Measurements from ENCODE around the gene LIN28B. TPM values are rescaled to one million over a fixed set of nuclear protein-coding genes. Genes with fewer than 3 reads are reported as not detected.
"Not testable (repeated sequence)": the region's sequence is repeated elsewhere in the genome, so short reads cannot be mapped to it uniquely, and the experiment has no call there.

The LIN28B gene
- total RNA-seq, 4 donors from 2014 or later = 0.14 TPM; not detected in 3

DNA sequence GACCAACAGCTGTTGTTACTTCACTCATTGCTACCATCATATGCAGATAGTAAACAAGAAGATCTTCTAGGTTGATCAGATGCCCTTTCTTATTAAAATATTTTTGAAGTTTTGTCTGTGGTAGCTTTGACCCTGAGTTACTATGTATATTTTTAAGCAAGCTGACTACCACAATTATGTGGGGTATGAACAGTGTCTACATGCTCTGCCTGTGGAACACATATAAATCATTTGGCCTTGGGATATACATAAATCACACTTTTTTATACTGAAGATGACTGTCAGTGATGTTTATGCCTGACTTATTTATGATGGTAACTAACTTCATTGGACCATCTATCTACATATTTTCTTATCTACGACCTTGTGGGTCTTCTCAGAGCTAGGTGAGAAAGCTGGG lies 44.2 kb downstream of the LIN28B start:
- no peaks in the 10 kb centered on the region for H3K4me1 ChIP-seq
- TF ChIP-seq, protein P1, sequence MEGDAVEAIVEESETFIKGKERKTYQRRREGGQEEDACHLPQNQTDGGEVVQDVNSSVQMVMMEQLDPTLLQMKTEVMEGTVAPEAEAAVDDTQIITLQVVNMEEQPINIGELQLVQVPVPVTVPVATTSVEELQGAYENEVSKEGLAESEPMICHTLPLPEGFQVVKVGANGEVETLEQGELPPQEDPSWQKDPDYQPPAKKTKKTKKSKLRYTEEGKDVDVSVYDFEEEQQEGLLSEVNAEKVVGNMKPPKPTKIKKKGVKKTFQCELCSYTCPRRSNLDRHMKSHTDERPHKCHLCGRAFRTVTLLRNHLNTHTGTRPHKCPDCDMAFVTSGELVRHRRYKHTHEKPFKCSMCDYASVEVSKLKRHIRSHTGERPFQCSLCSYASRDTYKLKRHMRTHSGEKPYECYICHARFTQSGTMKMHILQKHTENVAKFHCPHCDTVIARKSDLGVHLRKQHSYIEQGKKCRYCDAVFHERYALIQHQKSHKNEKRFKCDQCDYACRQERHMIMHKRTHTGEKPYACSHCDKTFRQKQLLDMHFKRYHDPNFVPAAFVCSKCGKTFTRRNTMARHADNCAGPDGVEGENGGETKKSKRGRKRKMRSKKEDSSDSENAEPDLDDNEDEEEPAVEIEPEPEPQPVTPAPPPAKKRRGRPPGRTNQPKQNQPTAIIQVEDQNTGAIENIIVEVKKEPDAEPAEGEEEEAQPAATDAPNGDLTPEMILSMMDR (IDR thresholded peaks at IDR 0.05) = no peak
- TF ChIP-seq POLR2A (IDR thresholded peaks at IDR 0.05) = no peak
- DNase-seq = no peak
- no peaks in the 10 kb centered on the region for H3K36me3 ChIP-seq
- intact Hi-C loops (cut with DNase I; ENCODE audit: low total_unique reads) = no loop called here
- H3K4me3 ChIP-seq = no peak overlapping the region
- no peak overlapping the region for H3K27ac ChIP-seq
- no peaks in the 10 kb centered on the region for H3K9me3 ChIP-seq
- no peaks in the 10 kb centered on the region for H3K27me3 ChIP-seq

- no peak for TF ChIP-seq POLR2A (IDR thresholded peaks at IDR 0.05)
- TF ChIP-seq, protein P1 (IDR thresholded peaks at IDR 0.05) = no peak
- Histone ChIP-seq H3K36me3 (no peaks in the 10 kb centered on the region), H3K27ac (no peak overlapping the region), H3K4me3 (no peak overlapping the region), H3K4me1 (no peaks in the 10 kb centered on the region), H3K9me3 (no peaks in the 10 kb centered on the region), H3K27me3 (no peaks in the 10 kb centered on the region)
- intact Hi-C loops (cut with DNase I; ENCODE audit: low total_unique reads) = no loop called here
- no peak for DNase-seq
Measured at GRCh38 chr6:105001906-105002305, 45.0 kb downstream of the LIN28B start.

- no peak for DNase-seq
- TF ChIP-seq, protein P1 (IDR thresholded peaks at IDR 0.05) = no peak
- TF ChIP-seq POLR2A (IDR thresholded peaks at IDR 0.05) = no peak
- Histone ChIP-seq H3K27me3 (no peaks in the 10 kb centered on the region), H3K4me3 (no peak overlapping the region), H3K4me1 (no peaks in the 10 kb centered on the region), H3K9me3 (no peaks in the 10 kb centered on the region), H3K27ac (no peak overlapping the region), H3K36me3 (no peaks in the 10 kb centered on the region)
- intact Hi-C loops (cut with DNase I; ENCODE audit: low total_unique reads) = no loop called here
Measured at GRCh38 chr6:105005451-105005850, 48.5 kb downstream of the LIN28B start.

DNA sequence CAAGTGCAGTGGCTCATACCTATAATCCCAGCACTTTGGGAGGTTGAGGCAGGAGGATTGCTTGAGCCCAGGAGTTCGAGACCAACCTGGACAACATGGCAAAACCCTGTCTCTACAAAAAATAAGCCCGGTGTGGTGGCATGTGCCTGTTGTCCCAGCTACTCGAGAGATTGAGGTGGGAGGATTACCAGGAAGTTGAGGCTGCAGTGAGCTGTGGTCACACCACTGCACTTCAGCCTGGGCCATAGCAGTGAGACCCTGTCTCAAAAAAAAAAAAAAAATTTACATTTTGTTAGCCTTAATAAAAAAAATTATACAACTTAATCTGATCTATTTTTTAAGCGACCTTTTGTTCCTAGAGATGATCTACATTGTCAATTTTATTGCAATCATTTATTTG lies 56.6 kb downstream of the LIN28B start:
- H3K9me3 ChIP-seq, DNase-seq, H3K27ac ChIP-seq, H3K4me1 ChIP-seq, H3K4me3 ChIP-seq, H3K36me3 ChIP-seq, H3K27me3 ChIP-seq: not testable (repeated sequence)
- intact Hi-C loops (cut with DNase I; ENCODE audit: low total_unique reads) = loop anchor here (10.0 kb wide), 1 partner anchor 489 kb away; no protein-coding TSS in a partner anchor

DNA sequence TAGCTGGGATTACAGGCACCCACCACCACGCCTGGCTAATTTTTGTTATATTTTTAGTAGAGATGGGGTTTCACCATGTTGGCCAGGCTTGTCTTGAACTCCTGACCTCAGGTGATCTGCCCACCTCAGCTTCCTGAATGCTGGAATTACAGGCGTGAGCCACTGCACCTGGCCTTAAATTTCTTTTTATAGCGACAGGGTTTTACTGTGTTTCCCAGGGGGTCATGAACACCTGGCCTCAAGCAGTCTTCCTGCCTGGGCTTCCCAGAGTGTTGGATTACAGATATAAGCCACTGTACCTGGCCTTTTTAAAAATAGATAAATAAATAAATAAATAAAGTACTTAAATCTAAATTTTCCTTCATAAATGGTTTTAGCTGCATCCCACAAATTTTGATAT lies 57.5 kb downstream of the LIN28B start:
- Histone ChIP-seq H3K9me3 (no peaks in the 10 kb centered on the region), H3K27me3 (no peaks in the 10 kb centered on the region), H3K4me3 (no peak overlapping the region), H3K36me3 (no peaks in the 10 kb centered on the region), H3K4me1 (no peaks in the 10 kb centered on the region), H3K27ac (no peak overlapping the region)
- TF ChIP-seq POLR2A (IDR thresholded peaks at IDR 0.05) = no peak
- TF ChIP-seq, protein P1 (IDR thresholded peaks at IDR 0.05) = no peak
- intact Hi-C loops (cut with DNase I; ENCODE audit: low total_unique reads) = loop anchor here (10.0 kb wide), 1 partner anchor 490 kb away; no protein-coding TSS in a partner anchor
- DNase-seq = no peak

DNA sequence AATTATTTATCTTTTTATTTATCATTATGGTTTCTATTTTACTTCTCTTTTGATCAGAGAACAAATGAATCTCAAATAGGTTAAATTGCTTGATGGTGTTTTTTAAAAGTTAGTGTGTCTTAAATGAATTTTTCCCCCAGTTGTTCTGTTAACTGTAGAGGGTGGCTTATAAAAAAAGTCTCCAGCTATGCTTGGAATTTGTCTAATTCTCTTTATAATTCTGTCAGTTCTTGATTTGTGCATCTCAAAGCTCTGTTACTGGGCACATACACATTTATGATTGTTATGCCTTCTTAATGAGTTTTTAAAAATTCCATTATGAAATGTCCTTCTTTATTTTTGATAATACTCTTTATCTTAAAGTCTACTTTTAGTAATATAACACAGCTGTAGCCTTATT lies 58.0 kb downstream of the LIN28B start:
- no peaks in the 10 kb centered on the region for H3K9me3 ChIP-seq
- TF ChIP-seq, protein P1 (IDR thresholded peaks at IDR 0.05) = no peak
- TF ChIP-seq POLR2A (IDR thresholded peaks at IDR 0.05) = no peak
- no peak overlapping the region for H3K4me3 ChIP-seq
- no peaks in the 10 kb centered on the region for H3K27me3 ChIP-seq
- DNase-seq = no peak
- H3K27ac ChIP-seq = no peak overlapping the region
- H3K4me1 ChIP-seq = no peaks in the 10 kb centered on the region
- intact Hi-C loops (cut with DNase I; ENCODE audit: low total_unique reads) = loop anchor here (10.0 kb wide), 1 partner anchor 490 kb away; no protein-coding TSS in a partner anchor
- no peaks in the 10 kb centered on the region for H3K36me3 ChIP-seq
